SK-N-SH treated with all-trans-retinoic acid at 6 μM for 48 hours (cell line): ENCODE results near the gene CRADD.

Experiments used
- ATAC-seq: fragments of 200-7000 bp; cut with Tn5 transposase; 3 replicates; pipeline ENCODE4 v1.9.1; 2020; ENCODE audit warnings: mild to moderate bottlenecking, moderate library complexity
- ARNTL ChIP-seq: fragments of 450-650 bp; formaldehyde crosslinking; IDR thresholded peaks from 2 replicates; pipeline ENCODE4 v1.5.0; 2020; ENCODE audit warnings: low read depth, mild to moderate bottlenecking, moderate library complexity, borderline replicate concordance
- BACH2 ChIP-seq: fragments of 250-450 bp; sonication (Bioruptor Pico); IDR thresholded peaks from 2 replicates; pipeline ENCODE4 v1.9.0; 2021; ENCODE audit warnings: mild to moderate bottlenecking, borderline replicate concordance
- CREB5 ChIP-seq: fragments of 250-450 bp; sonication (Bioruptor Pico); IDR thresholded peaks from 2 replicates; pipeline ENCODE4 v1.5.1; 2020; ENCODE audit warnings: low read depth, mild to moderate bottlenecking, moderate library complexity
- CSDC2 ChIP-seq: fragments of 250-450 bp; sonication (Bioruptor Pico); IDR thresholded peaks from 2 replicates; pipeline ENCODE4 v1.5.0; 2020; ENCODE audit warnings: mild to moderate bottlenecking, moderate library complexity
- CSRNP3 ChIP-seq: fragments of 250-450 bp; sonication (Bioruptor Pico); IDR thresholded peaks from 2 replicates; pipeline ENCODE4 v1.5.1; 2021; ENCODE audit warnings: mild to moderate bottlenecking, moderate library complexity
- ESRRG ChIP-seq: fragments of 250-450 bp; sonication (Bioruptor Pico); IDR thresholded peaks from 2 replicates; pipeline ENCODE4 v1.6.1; 2021; ENCODE audit warnings: mild to moderate bottlenecking
- GLIS3 ChIP-seq: fragments of 250-450 bp; sonication (Bioruptor Pico); IDR thresholded peaks from 2 replicates; pipeline ENCODE4 v1.5.0; 2020; ENCODE audit warnings: mild to moderate bottlenecking, moderate library complexity
- ISL1 ChIP-seq: fragments of 250-450 bp; sonication (Bioruptor Pico); IDR thresholded peaks from 2 replicates; pipeline ENCODE4 v2.1.2; 2022; ENCODE audit warnings: mild to moderate bottlenecking, moderate library complexity
- PATZ1 ChIP-seq: fragments of 250-450 bp; sonication (Bioruptor Pico); IDR thresholded peaks from 2 replicates; pipeline ENCODE4 v1.8.0; 2020; ENCODE audit warnings: mild to moderate bottlenecking, moderate library complexity, borderline replicate concordance
- POU6F1 ChIP-seq: fragments of 250-450 bp; sonication (Bioruptor Pico); IDR thresholded peaks from 2 replicates; pipeline ENCODE4 v1.8.0; 2021; ENCODE audit warnings: low read depth, mild to moderate bottlenecking, moderate library complexity, borderline replicate concordance
- PPARA ChIP-seq: fragments of 250-450 bp; sonication (Bioruptor Pico); IDR thresholded peaks from 2 replicates; pipeline ENCODE4 v1.5.0; 2020; ENCODE audit warnings: mild to moderate bottlenecking, borderline replicate concordance
- RARB ChIP-seq: fragments of 250-450 bp; sonication (Bioruptor Pico); IDR thresholded peaks from 2 replicates; pipeline ENCODE4 v1.8.0; 2021; ENCODE audit warnings: mild to moderate bottlenecking, moderate library complexity
- SNAI2 ChIP-seq: fragments of 250-450 bp; sonication (Bioruptor Pico); IDR thresholded peaks from 2 replicates; pipeline ENCODE4 v1.5.0; 2020; ENCODE audit warnings: mild to moderate bottlenecking, moderate library complexity
- TCF4 ChIP-seq: fragments of 250-450 bp; sonication (Bioruptor Pico); IDR thresholded peaks from 2 replicates; pipeline ENCODE4 v1.8.0; 2021; ENCODE audit warnings: mild to moderate bottlenecking, moderate library complexity, borderline replicate concordance
- TOX ChIP-seq: fragments of 250-450 bp; sonication (Bioruptor Pico); IDR thresholded peaks from 2 replicates; pipeline ENCODE4 v1.8.0; 2021; ENCODE audit warnings: mild to moderate bottlenecking, moderate library complexity, borderline replicate concordance
- TSHZ2 ChIP-seq: fragments of 250-450 bp; sonication (Bioruptor Pico); IDR thresholded peaks from 2 replicates; pipeline ENCODE4 v1.5.0; 2020; ENCODE audit warnings: mild to moderate bottlenecking, moderate library complexity
- ZC3H10 ChIP-seq: fragments of 250-450 bp; sonication (Bioruptor Pico); IDR thresholded peaks from 2 replicates; pipeline ENCODE4 v1.5.1; 2021; ENCODE audit warnings: mild to moderate bottlenecking, moderate library complexity
- ZFP3 ChIP-seq: fragments of 250-450 bp; sonication (Bioruptor Pico); IDR thresholded peaks from 2 replicates; pipeline ENCODE4 v1.5.0; 2020; ENCODE audit warnings: mild to moderate bottlenecking, moderate library complexity
- ZFP30 ChIP-seq: fragments of 450-650 bp; formaldehyde crosslinking; IDR thresholded peaks from 2 replicates; pipeline ENCODE4 v1.5.0; 2022; ENCODE audit warnings: mild to moderate bottlenecking, moderate library complexity
- ZNF565 ChIP-seq: fragments of 450-650 bp; formaldehyde crosslinking; conservative IDR thresholded peaks from 2 replicates; pipeline ENCODE4 v1.5.0; 2020; ENCODE audit warnings: low read depth, mild to moderate bottlenecking, moderate library complexity
- ZNF70 ChIP-seq: fragments of 450-650 bp; formaldehyde crosslinking; IDR thresholded peaks from 2 replicates; pipeline ENCODE4 v1.5.0; 2020; ENCODE audit warnings: mild to moderate bottlenecking, moderate library complexity
- ZNF8 ChIP-seq: fragments of 450-650 bp; formaldehyde crosslinking; IDR thresholded peaks from 2 replicates; pipeline ENCODE4 v1.5.0; 2020; ENCODE audit warnings: mild to moderate bottlenecking, moderate library complexity

CRADD gene

GRCh38 chr12:93889516-93890212 is 212.5 kb downstream of the CRADD start:
- no peak for ATAC-seq
- TF ChIP-seq GLIS3 (no peak), TOX (CRISPR knock-in tag) (no peak), CSRNP3 (CRISPR knock-in tag) (no peak), ZC3H10 (CRISPR knock-in tag) (no peak), RARB (CRISPR knock-in tag) (no peak), SNAI2 (CRISPR knock-in tag) (no peak), ISL1 (CRISPR knock-in tag) (no peak), ESRRG (CRISPR knock-in tag) (no peak), TCF4 (CRISPR knock-in tag) (no peak), ZNF8 (CRISPR knock-in tag) (no peak), ZNF70 (CRISPR knock-in tag) (no peak)

GRCh38 chr12:93892423-93893268 is 215.5 kb downstream of the CRADD start:
- no peak for ATAC-seq
- no peak for TF ChIP-seq GLIS3
- no peak for TF ChIP-seq ESRRG (CRISPR knock-in tag)
- TF ChIP-seq ZFP3 (CRISPR knock-in tag) = no peak
- TF ChIP-seq ZFP30 (CRISPR knock-in tag) = no peak
- no peak for TF ChIP-seq PATZ1 (CRISPR knock-in tag)
- TF ChIP-seq CSDC2 = no peak
- TF ChIP-seq TSHZ2 = no peak
- no peak for TF ChIP-seq ISL1 (CRISPR knock-in tag)
- TF ChIP-seq CSRNP3 (CRISPR knock-in tag) = no peak
- TF ChIP-seq PPARA = no peak
- no peak for TF ChIP-seq ZNF565 (CRISPR knock-in tag)
- no peak for TF ChIP-seq TOX (CRISPR knock-in tag)
- TF ChIP-seq POU6F1 = no peak
- no peak for TF ChIP-seq CREB5
- TF ChIP-seq ZNF8 (CRISPR knock-in tag) = no peak
- TF ChIP-seq TCF4 (CRISPR knock-in tag) = no peak
- no peak for TF ChIP-seq ARNTL
- no peak for TF ChIP-seq RARB (CRISPR knock-in tag)
- no peak for TF ChIP-seq ZC3H10 (CRISPR knock-in tag)
- no peak for TF ChIP-seq BACH2 (CRISPR knock-in tag)
- TF ChIP-seq, all 23 proteins: peak for 0
